SK-N-SH treated with all-trans-retinoic acid at 6 μM for 48 hours (cell line): ENCODE measurements around the gene ANO5.
A peak's percentile ranks its signal among the peaks of the same experiment; 100 is the strongest.

Experiments
- ATAC-seq: fragments of 200-7000 bp; cut with Tn5 transposase; 3 replicates; pipeline ENCODE4 v1.9.1; 2020; ENCODE audit warnings: mild to moderate bottlenecking, moderate library complexity
- BACH2 ChIP-seq: fragments of 250-450 bp; sonication (Bioruptor Pico); IDR thresholded peaks from 2 replicates; pipeline ENCODE4 v1.9.0; 2021; ENCODE audit warnings: mild to moderate bottlenecking, borderline replicate concordance
- CSDC2 ChIP-seq: fragments of 250-450 bp; sonication (Bioruptor Pico); IDR thresholded peaks from 2 replicates; pipeline ENCODE4 v1.5.0; 2020; ENCODE audit warnings: mild to moderate bottlenecking, moderate library complexity
- ESRRG ChIP-seq: fragments of 250-450 bp; sonication (Bioruptor Pico); IDR thresholded peaks from 2 replicates; pipeline ENCODE4 v1.6.1; 2021; ENCODE audit warnings: mild to moderate bottlenecking
- GLIS3 ChIP-seq: fragments of 250-450 bp; sonication (Bioruptor Pico); IDR thresholded peaks from 2 replicates; pipeline ENCODE4 v1.5.0; 2020; ENCODE audit warnings: mild to moderate bottlenecking, moderate library complexity
- ISL1 ChIP-seq: fragments of 250-450 bp; sonication (Bioruptor Pico); IDR thresholded peaks from 2 replicates; pipeline ENCODE4 v2.1.2; 2022; ENCODE audit warnings: mild to moderate bottlenecking, moderate library complexity
- OSR1 ChIP-seq: fragments of 250-450 bp; sonication (Bioruptor Pico); IDR thresholded peaks from 2 replicates; pipeline ENCODE4 v1.8.0; 2022; ENCODE audit warnings: moderate library complexity, mild to moderate bottlenecking, inconsistent platforms
- RARB ChIP-seq: fragments of 250-450 bp; sonication (Bioruptor Pico); IDR thresholded peaks from 2 replicates; pipeline ENCODE4 v1.8.0; 2021; ENCODE audit warnings: mild to moderate bottlenecking, moderate library complexity
- SNAI2 ChIP-seq: fragments of 250-450 bp; sonication (Bioruptor Pico); IDR thresholded peaks from 2 replicates; pipeline ENCODE4 v1.5.0; 2020; ENCODE audit warnings: mild to moderate bottlenecking, moderate library complexity
- TCF4 ChIP-seq: fragments of 250-450 bp; sonication (Bioruptor Pico); IDR thresholded peaks from 2 replicates; pipeline ENCODE4 v1.8.0; 2021; ENCODE audit warnings: mild to moderate bottlenecking, moderate library complexity, borderline replicate concordance
- ZC3H10 ChIP-seq: fragments of 250-450 bp; sonication (Bioruptor Pico); IDR thresholded peaks from 2 replicates; pipeline ENCODE4 v1.5.1; 2021; ENCODE audit warnings: mild to moderate bottlenecking, moderate library complexity
- ZFP3 ChIP-seq: fragments of 250-450 bp; sonication (Bioruptor Pico); IDR thresholded peaks from 2 replicates; pipeline ENCODE4 v1.5.0; 2020; ENCODE audit warnings: mild to moderate bottlenecking, moderate library complexity
- ZFP30 ChIP-seq: fragments of 450-650 bp; formaldehyde crosslinking; IDR thresholded peaks from 2 replicates; pipeline ENCODE4 v1.5.0; 2022; ENCODE audit warnings: mild to moderate bottlenecking, moderate library complexity
- ZNF565 ChIP-seq: fragments of 450-650 bp; formaldehyde crosslinking; conservative IDR thresholded peaks from 2 replicates; pipeline ENCODE4 v1.5.0; 2020; ENCODE audit warnings: low read depth, mild to moderate bottlenecking, moderate library complexity
- TF ChIP-seq, protein P1 (sequence below): fragments of 250-450 bp; sonication (Bioruptor Pico); IDR thresholded peaks from 2 replicates; pipeline ENCODE4 v1.5.1; 2020; ENCODE audit warnings: low read depth, mild to moderate bottlenecking, moderate library complexity
- TF ChIP-seq, protein P2 (sequence below): fragments of 250-450 bp; sonication (Bioruptor Pico); IDR thresholded peaks from 2 replicates; pipeline ENCODE4 v1.5.1; 2021; ENCODE audit warnings: mild to moderate bottlenecking, moderate library complexity
- TF ChIP-seq, protein P3 (sequence below): fragments of 250-450 bp; sonication (Bioruptor Pico); IDR thresholded peaks from 2 replicates; pipeline ENCODE4 v1.5.0; 2020; ENCODE audit warnings: mild to moderate bottlenecking, moderate library complexity
- TF ChIP-seq, protein P4 (sequence below): fragments of 250-450 bp; sonication (Bioruptor Pico); IDR thresholded peaks from 2 replicates; pipeline ENCODE4 v1.8.0; 2020; ENCODE audit warnings: mild to moderate bottlenecking, moderate library complexity, borderline replicate concordance

Gene ANO5

DNA sequence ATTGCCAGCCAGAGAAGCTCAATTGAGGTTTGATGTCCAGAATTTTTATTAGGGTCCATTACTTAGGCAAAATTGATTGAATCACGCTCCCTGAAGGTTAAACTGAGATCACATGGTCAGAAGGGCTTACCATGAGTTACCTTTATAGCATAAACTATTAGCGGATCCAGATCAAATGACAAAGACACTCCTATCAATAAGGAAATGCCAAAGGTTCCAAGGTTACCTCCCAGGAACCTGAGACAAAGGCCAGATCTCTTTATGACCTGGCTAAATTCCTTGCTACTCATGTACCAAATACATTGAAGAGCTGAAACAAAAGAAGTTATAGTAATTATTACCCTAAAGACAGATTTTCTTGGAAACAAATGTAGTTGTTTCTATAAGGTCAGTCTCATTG, 27.8 kb upstream of the ANO5 start (continued):
- TF ChIP-seq, protein P1, sequence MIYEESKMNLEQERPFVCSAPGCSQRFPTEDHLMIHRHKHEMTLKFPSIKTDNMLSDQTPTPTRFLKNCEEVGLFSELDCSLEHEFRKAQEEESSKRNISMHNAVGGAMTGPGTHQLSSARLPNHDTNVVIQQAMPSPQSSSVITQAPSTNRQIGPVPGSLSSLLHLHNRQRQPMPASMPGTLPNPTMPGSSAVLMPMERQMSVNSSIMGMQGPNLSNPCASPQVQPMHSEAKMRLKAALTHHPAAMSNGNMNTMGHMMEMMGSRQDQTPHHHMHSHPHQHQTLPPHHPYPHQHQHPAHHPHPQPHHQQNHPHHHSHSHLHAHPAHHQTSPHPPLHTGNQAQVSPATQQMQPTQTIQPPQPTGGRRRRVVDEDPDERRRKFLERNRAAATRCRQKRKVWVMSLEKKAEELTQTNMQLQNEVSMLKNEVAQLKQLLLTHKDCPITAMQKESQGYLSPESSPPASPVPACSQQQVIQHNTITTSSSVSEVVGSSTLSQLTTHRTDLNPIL (CRISPR knock-in tag): no peak
- TF ChIP-seq ESRRG (CRISPR knock-in tag) (no peak), CSDC2 (CRISPR knock-in tag) (no peak)
- TF ChIP-seq, protein P2, sequence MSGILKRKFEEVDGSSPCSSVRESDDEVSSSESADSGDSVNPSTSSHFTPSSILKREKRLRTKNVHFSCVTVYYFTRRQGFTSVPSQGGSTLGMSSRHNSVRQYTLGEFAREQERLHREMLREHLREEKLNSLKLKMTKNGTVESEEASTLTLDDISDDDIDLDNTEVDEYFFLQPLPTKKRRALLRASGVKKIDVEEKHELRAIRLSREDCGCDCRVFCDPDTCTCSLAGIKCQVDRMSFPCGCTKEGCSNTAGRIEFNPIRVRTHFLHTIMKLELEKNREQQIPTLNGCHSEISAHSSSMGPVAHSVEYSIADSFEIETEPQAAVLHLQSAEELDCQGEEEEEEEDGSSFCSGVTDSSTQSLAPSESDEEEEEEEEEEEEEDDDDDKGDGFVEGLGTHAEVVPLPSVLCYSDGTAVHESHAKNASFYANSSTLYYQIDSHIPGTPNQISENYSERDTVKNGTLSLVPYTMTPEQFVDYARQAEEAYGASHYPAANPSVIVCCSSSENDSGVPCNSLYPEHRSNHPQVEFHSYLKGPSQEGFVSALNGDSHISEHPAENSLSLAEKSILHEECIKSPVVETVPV (CRISPR knock-in tag): no peak
- TF ChIP-seq, all 23 proteins: peak for 0

DNA sequence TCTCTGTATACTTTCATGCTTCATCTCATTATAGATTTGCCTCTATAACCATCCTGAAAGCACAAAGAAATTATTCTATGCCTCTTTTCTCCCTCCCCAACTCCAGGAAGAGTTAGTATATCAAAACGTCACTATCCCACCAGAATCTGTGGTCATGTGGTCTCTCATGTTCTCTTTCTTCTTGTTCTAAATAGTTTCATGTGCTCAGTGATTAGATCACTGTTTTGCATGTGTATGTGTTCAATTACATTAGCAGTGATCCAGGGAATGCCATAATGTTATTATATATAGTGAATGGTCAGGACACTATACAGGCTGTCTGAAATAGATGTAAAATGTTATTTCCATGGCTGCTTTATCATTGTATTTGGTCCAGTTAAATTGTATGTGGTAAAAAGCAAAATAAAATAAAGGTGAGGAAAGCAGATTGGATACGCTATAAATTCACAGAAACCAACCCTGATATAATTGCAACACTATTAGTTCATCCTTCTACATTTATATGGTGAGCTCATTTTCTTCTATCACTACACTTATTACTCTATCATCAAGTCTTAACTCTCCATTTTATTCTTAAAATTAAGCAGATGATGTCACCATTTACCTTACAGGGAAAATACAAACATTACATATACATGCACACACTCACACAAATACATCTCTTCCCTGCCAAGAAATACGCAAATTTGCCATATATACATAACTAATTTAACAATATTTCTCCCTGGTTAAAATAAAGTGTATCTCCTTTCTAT, 26.9 kb upstream of the ANO5 start:
- no peak for ATAC-seq
- TF ChIP-seq OSR1: no peak
- no peak for TF ChIP-seq RARB (CRISPR knock-in tag)
- TF ChIP-seq ESRRG (CRISPR knock-in tag): no peak
- TF ChIP-seq, protein P3, sequence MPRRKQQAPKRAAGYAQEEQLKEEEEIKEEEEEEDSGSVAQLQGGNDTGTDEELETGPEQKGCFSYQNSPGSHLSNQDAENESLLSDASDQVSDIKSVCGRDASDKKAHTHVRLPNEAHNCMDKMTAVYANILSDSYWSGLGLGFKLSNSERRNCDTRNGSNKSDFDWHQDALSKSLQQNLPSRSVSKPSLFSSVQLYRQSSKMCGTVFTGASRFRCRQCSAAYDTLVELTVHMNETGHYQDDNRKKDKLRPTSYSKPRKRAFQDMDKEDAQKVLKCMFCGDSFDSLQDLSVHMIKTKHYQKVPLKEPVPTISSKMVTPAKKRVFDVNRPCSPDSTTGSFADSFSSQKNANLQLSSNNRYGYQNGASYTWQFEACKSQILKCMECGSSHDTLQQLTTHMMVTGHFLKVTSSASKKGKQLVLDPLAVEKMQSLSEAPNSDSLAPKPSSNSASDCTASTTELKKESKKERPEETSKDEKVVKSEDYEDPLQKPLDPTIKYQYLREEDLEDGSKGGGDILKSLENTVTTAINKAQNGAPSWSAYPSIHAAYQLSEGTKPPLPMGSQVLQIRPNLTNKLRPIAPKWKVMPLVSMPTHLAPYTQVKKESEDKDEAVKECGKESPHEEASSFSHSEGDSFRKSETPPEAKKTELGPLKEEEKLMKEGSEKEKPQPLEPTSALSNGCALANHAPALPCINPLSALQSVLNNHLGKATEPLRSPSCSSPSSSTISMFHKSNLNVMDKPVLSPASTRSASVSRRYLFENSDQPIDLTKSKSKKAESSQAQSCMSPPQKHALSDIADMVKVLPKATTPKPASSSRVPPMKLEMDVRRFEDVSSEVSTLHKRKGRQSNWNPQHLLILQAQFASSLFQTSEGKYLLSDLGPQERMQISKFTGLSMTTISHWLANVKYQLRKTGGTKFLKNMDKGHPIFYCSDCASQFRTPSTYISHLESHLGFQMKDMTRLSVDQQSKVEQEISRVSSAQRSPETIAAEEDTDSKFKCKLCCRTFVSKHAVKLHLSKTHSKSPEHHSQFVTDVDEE: peak; percentile 56; the same call in 1 of the 2 replicates
- no peak for TF ChIP-seq ZFP3 (CRISPR knock-in tag)
- no peak for TF ChIP-seq GLIS3 (CRISPR knock-in tag)
- no peak for TF ChIP-seq ZNF565
- no peak for TF ChIP-seq CSDC2 (CRISPR knock-in tag)
- TF ChIP-seq TCF4 (CRISPR knock-in tag): peak; percentile 79
- TF ChIP-seq, protein P4, sequence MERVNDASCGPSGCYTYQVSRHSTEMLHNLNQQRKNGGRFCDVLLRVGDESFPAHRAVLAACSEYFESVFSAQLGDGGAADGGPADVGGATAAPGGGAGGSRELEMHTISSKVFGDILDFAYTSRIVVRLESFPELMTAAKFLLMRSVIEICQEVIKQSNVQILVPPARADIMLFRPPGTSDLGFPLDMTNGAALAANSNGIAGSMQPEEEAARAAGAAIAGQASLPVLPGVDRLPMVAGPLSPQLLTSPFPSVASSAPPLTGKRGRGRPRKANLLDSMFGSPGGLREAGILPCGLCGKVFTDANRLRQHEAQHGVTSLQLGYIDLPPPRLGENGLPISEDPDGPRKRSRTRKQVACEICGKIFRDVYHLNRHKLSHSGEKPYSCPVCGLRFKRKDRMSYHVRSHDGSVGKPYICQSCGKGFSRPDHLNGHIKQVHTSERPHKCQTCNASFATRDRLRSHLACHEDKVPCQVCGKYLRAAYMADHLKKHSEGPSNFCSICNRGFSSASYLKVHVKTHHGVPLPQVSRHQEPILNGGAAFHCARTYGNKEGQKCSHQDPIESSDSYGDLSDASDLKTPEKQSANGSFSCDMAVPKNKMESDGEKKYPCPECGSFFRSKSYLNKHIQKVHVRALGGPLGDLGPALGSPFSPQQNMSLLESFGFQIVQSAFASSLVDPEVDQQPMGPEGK (CRISPR knock-in tag): no peak
- no peak for TF ChIP-seq BACH2 (CRISPR knock-in tag)
- TF ChIP-seq, protein P2 (CRISPR knock-in tag): no peak
- no peak for TF ChIP-seq ISL1 (CRISPR knock-in tag)

DNA sequence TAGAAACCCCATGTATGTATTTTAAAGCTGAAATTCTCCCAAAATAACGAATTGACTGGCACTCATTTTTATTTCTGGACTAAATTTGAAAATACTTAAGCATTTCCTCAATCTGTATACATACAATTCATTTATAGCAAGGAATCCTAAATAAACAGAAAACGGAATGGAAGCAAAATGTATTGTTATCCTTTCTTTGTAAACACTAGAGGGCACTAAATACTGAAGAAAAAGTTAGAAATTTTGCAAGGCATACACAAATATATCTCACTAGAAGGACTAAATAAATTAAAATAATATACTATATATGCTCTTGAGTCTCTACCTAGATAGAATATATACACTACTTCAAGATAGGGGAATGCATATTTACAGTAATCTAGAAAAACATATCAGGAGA, 23.1 kb upstream of the ANO5 start:
- no peak for ATAC-seq
- TF ChIP-seq ZC3H10 (CRISPR knock-in tag) (no peak), ZFP30 (no peak), SNAI2 (CRISPR knock-in tag) (no peak)
- TF ChIP-seq, protein P3: no peak
- TF ChIP-seq, protein P4 (CRISPR knock-in tag): no peak
- TF ChIP-seq, all 23 proteins: peak for 0
